Measurements from ENCODE around the gene ADGRG6. TPM values are rescaled to one million over a fixed set of nuclear protein-coding genes. Genes with fewer than 3 reads are reported as not detected.
A peak's percentile ranks its signal among the peaks of the same experiment; 100 is the strongest.

Gene ADGRG6
- total RNA-seq, 4 donors from 2014 or later: 15.7 to 75.2 (median 19.2) TPM

DNA sequence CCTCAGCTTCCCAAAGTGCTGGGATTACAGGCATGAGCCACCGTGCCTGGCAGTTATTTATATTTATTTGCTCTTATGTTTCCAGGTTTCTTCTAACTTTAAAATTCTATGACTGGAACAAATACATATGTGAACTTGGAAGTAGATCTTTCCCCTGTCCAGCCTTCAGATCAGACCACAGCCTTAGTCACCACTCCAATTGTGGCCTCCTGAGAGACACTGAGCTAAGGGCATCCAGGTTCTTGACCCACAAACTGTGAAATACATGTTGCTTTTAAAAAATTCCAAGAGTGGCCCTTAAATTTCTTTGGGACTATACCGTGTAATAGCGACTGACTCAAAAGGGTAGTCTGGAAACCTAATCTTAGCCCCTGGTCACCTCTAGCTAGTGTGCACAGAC, 1.5 kb upstream of the ADGRG6 start:
- Histone ChIP-seq H3K27me3 (peaks cover 6% of the 10 kb centered on the region), H3K36me3 (no peaks in the 10 kb centered on the region)
- no peak for DNase-seq

DNA sequence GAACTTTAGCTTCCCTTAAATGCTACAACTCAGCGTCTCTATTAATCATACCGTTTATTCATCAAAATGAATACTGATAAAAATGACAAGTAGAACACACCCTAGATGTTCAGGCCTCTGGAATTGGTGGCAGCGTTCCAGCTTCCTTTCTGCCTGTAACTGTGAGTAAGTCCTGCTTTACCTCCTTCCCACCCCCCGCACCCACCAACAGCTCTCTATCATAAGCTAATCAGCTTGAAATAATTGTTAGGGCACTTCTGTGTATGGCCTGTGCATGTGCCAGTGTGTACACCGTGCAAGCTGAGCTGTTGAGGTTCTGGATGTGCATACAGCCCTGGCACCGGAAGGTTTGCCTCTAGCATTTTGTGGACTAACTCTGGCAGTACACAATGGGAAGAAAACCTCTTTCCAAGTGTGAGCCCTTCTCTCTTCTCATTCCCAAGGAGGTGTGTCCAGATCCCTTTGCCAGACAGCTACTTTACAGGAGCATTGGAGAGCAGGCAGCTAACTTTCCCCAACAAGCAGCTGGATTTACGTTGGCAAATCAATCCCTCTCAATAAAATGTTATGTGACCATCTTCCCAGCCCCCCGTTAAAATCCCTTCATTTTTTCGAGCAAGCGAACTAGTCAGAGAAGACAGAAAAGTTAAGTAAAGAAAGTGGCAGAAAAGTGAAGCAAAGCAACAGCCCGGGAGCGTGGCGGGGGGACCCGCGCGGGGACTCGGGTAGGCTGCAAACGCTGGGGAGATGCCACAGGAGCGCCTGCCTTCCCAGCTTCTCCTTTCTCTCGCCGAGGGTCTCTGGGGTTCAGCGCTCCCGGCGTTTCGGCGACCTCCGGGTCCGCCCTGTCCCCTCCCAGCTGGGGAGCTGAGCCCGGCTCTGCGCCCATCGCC, 803 bp upstream of the ADGRG6 start:
- peaks cover 0 to 12% (median 5%) of the 10 kb centered on the region in 4 donors for H3K4me1 ChIP-seq
- in situ Hi-C loops (cut with MboI; ENCODE audit: low pct_ligation_motif_present in 1 of 4, low pct_unique_long_range_greater_than_20kb in 1 of 4, low sequenced_read_pairs in 3 of 4): no loop called here
- TF ChIP-seq POLR2A (IDR thresholded peaks at IDR 0.05) (no peak), EP300 (IDR thresholded peaks at IDR 0.05; ENCODE audit: low read depth) (no peak), POLR2AphosphoS5 (IDR thresholded peaks at IDR 0.05) (no peak)
- TF ChIP-seq, protein P1, sequence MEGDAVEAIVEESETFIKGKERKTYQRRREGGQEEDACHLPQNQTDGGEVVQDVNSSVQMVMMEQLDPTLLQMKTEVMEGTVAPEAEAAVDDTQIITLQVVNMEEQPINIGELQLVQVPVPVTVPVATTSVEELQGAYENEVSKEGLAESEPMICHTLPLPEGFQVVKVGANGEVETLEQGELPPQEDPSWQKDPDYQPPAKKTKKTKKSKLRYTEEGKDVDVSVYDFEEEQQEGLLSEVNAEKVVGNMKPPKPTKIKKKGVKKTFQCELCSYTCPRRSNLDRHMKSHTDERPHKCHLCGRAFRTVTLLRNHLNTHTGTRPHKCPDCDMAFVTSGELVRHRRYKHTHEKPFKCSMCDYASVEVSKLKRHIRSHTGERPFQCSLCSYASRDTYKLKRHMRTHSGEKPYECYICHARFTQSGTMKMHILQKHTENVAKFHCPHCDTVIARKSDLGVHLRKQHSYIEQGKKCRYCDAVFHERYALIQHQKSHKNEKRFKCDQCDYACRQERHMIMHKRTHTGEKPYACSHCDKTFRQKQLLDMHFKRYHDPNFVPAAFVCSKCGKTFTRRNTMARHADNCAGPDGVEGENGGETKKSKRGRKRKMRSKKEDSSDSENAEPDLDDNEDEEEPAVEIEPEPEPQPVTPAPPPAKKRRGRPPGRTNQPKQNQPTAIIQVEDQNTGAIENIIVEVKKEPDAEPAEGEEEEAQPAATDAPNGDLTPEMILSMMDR (IDR thresholded peaks at IDR 0.05): no peak

More for the DNA sequence above, 1.5 kb upstream of the ADGRG6 start:
- H3K9me3 ChIP-seq: no peaks in the 10 kb centered on the region
- WGBS, 2 donors (ENCODE audit: low coverage in 1 of 2): 94 to 95% methylated on average over 3 of the region's 3 CpGs
- H3K4me3 ChIP-seq: no peak overlapping the region
- in situ Hi-C loops (cut with MboI; ENCODE audit: low pct_ligation_motif_present in 1 of 4, low pct_unique_long_range_greater_than_20kb in 1 of 4, low sequenced_read_pairs in 3 of 4) (no loop called here), intact Hi-C loops (cut with DNase I; ENCODE audit: low total_unique reads) (no loop called here)
- TF ChIP-seq, protein P1 (IDR thresholded peaks at IDR 0.05): no peak
- TF ChIP-seq EP300 (IDR thresholded peaks at IDR 0.05; ENCODE audit: low read depth) (no peak), POLR2AphosphoS5 (IDR thresholded peaks at IDR 0.05) (no peak), POLR2A (IDR thresholded peaks at IDR 0.05) (no peak)
- peaks cover 0 to 12% (median 5%) of the 10 kb centered on the region in 4 donors for H3K4me1 ChIP-seq
- no peak overlapping the region for H3K27ac ChIP-seq

DNA sequence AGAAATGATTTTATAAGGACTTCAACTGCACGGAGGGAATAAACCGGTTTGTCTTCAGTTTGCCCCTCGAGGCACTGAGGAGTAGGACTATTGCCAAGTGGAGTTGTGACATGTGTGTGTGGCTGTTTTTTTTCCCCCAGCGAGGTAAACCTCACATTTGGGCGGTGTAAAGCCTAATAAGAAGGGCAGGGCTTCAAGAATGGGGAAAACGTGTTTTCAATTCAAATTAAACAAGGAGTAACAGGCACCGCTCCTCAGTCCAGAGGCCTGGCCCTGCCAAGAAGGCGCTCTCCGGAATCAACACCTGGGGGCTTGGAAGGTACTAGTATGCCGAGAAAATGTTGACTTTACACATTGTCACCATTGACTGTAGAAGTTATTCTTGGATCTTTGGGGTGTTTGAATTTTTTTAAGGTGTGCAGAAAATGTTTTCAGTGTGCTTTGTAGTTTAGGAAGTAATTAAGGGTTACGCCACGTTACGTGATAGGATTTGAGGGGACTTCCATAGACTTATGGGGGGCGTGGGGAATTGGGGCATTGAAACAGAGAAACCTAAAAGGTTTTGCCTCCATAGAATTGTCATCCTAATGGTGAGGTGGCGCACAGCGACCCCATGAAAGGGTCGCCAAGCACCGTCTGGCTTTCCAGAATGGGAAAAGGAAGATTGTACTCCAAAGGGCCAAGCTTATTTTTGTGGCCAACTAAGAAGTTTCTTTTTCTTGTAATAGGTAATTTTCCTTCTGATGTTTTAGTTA, 791 bp downstream of the ADGRG6 start:
- no peak for DNase-seq
- in situ Hi-C loops (cut with MboI; ENCODE audit: low pct_ligation_motif_present in 1 of 4, low pct_unique_long_range_greater_than_20kb in 1 of 4, low sequenced_read_pairs in 3 of 4): no loop called here

More for the DNA sequence above, 803 bp upstream of the ADGRG6 start:
- Histone ChIP-seq H3K36me3 (no peaks in the 10 kb centered on the region), H3K27ac (peak overlapping the region; percentile 41 to 73 (median 62)), H3K4me3 (peak overlapping the region; percentile 25 to 64 (median 58)), H3K9me3 (no peaks in the 10 kb centered on the region), H3K27me3 (peaks cover 6% of the 10 kb centered on the region)
- DNase-seq: peak; percentile 25
- WGBS, 2 donors (ENCODE audit: low coverage in 1 of 2): 9 to 23% methylated on average over 7 to 31 of the region's 31 CpGs
- intact Hi-C loops (cut with DNase I; ENCODE audit: low total_unique reads): no loop called here

More for the DNA sequence above, 791 bp downstream of the ADGRG6 start:
- TF ChIP-seq, protein P1 (IDR thresholded peaks at IDR 0.05): no peak
- TF ChIP-seq POLR2AphosphoS5 (IDR thresholded peaks at IDR 0.05) (no peak), EP300 (IDR thresholded peaks at IDR 0.05; ENCODE audit: low read depth) (no peak), POLR2A (IDR thresholded peaks at IDR 0.05) (no peak)
- intact Hi-C loops (cut with DNase I; ENCODE audit: low total_unique reads): no loop called here
- WGBS, 2 donors (ENCODE audit: low coverage in 1 of 2): 68 to 87% methylated on average over 10 to 18 of the region's 18 CpGs
- Histone ChIP-seq H3K27me3 (peaks cover 6% of the 10 kb centered on the region), H3K36me3 (no peaks in the 10 kb centered on the region), H3K27ac (peak overlapping the region in 3 of 4 donors; percentile 41 to 73 (median 63)), H3K4me3 (peak overlapping the region in 3 of 4 donors; percentile 55 to 64 (median 61)), H3K9me3 (no peaks in the 10 kb centered on the region), H3K4me1 (peaks cover 0 to 12% (median 5%) of the 10 kb centered on the region in 4 donors)
